Fibroblast of lung (primary cell): ENCODE measurements around the gene RFX8.

Experiments used
- EZH2 ChIP-seq: IDR thresholded peaks from 2 replicates; pipeline ENCODE4 v1.5.1; 2012; ENCODE audit warnings: low read length, control low read depth, mild to moderate bottlenecking; ENCODE audit errors: missing control alignments
- TF ChIP-seq, protein P1 (sequence below), 2 donors: IDR thresholded peaks in 1 of 2; conservative IDR thresholded peaks in 1 of 2; 1 replicate in 1 of 2; 2 replicates in 1 of 2; pipeline ENCODE4 v1.5.1; 2011 to 2012; ENCODE audit warnings: low read length in 2 of 2, control low read depth in 1 of 2, inconsistent platforms in 1 of 2, low read depth in 1 of 2, mild to moderate bottlenecking in 1 of 2

DNA sequence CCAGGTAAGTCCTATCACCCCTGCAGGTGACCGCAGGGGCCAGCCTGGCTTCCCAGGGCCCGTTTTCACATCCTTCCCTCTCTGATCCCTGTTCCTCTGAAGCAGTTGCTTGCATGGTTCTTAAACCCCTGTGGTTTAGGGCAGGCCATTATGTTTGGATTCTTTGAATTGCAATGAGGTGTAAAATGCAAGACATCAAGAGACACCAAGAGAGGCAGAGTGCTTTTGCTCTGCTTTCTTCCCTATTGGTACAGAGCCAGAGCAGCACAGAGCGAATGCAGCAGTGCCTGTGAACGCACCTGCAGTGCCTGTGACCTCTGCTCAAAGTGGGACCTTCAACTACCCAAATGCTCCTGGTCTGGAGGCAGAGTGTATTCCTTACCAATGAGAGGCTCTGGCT, 7.6 kb downstream of the RFX8 start:
- TF ChIP-seq, protein P1, sequence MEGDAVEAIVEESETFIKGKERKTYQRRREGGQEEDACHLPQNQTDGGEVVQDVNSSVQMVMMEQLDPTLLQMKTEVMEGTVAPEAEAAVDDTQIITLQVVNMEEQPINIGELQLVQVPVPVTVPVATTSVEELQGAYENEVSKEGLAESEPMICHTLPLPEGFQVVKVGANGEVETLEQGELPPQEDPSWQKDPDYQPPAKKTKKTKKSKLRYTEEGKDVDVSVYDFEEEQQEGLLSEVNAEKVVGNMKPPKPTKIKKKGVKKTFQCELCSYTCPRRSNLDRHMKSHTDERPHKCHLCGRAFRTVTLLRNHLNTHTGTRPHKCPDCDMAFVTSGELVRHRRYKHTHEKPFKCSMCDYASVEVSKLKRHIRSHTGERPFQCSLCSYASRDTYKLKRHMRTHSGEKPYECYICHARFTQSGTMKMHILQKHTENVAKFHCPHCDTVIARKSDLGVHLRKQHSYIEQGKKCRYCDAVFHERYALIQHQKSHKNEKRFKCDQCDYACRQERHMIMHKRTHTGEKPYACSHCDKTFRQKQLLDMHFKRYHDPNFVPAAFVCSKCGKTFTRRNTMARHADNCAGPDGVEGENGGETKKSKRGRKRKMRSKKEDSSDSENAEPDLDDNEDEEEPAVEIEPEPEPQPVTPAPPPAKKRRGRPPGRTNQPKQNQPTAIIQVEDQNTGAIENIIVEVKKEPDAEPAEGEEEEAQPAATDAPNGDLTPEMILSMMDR (conservative IDR thresholded peaks at IDR 0.05 in 1 of 2, IDR thresholded peaks at IDR 0.05 in 1 of 2; ENCODE audit: low read depth in 1 of 2, low read length in 2 of 2), result no peak
- TF ChIP-seq EZH2, result no peak
